H54 (cell line): ENCODE results near the gene SLC2A5.

Experiments used
- DNase-seq: peaks from one replicate; pipeline ENCODE4 v3.0.0; 2011; ENCODE audit warnings: low spot score, mixed read lengths; ENCODE audit not compliant: insufficient read length
- FAIRE-seq: peaks from 3 replicates; lab custom pipeline; 2011; peaks lifted over from hg19 to GRCh38; lab: Jason Lieb, UNC
- POLR2A ChIP-seq: IDR thresholded peaks from 2 replicates; pipeline ENCODE4 v1.6.1; 2011; ENCODE audit warnings: low read depth, mild to moderate bottlenecking, low read length

SLC2A5 gene

DNA sequence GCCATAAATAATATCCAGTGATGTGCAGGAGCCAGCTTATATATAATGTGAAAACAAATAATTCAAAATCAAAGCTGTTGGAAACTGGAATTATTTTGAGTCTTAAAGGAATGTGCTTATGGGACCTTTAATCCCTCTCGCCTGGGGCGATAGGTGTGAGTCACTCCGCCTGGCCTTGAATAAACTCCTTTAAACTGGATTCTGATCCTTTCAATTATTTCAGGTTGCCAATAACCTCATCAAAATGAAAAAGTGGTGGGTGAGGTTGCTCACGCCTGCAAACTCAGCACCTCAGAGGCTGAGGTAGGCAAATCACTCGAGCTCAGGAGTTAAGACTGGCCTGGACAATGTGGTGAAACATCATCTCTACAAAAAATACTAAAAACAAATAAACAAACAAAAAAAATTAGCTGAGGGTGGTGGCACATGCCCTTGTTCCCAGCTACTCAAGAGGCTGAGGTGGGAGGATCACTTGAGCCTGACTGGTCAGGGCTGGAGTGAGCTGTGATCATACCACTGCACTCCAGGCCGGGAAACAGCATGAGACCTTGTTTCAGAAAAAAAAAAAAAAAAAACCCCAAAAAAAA, 11.4 kb upstream of the SLC2A5 start:
- peak; percentile 15 for DNase-seq
- no peak for FAIRE-seq
- no peak for TF ChIP-seq POLR2A

DNA sequence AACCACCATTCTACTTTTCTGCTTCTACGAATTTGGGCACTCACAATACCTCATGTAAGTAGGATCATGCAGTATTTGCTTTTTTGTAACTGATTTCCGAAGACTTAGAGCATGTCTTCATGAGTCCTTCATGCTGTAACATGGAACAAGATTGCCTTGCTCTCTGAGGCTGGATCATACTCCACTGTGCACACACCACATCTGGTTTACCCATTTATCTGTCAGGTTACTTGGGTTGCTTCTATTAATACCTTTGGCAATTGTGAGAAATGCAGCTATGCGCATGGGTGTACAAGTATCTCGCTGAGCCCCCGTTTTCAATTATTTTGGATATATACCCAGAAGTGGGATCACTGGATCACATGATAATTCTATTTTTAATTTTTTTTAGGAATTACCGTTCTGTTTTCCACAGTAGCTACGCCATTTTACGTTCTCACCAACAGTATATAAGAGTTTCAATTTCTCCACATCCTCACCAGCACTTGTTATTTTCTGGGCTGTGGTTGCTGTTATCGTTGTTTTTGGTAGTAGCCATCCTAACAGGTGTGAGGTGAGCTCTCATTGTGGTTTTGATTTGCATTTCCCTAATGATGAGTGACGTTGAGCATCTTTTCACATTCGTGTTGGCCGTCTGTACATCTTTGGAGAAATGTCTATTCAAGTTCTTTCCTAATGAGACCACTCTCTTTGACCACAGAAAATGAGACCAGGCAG, 10.7 kb upstream of the SLC2A5 start:
- no peak for TF ChIP-seq POLR2A
- DNase-seq (no peak), FAIRE-seq (no peak)

DNA sequence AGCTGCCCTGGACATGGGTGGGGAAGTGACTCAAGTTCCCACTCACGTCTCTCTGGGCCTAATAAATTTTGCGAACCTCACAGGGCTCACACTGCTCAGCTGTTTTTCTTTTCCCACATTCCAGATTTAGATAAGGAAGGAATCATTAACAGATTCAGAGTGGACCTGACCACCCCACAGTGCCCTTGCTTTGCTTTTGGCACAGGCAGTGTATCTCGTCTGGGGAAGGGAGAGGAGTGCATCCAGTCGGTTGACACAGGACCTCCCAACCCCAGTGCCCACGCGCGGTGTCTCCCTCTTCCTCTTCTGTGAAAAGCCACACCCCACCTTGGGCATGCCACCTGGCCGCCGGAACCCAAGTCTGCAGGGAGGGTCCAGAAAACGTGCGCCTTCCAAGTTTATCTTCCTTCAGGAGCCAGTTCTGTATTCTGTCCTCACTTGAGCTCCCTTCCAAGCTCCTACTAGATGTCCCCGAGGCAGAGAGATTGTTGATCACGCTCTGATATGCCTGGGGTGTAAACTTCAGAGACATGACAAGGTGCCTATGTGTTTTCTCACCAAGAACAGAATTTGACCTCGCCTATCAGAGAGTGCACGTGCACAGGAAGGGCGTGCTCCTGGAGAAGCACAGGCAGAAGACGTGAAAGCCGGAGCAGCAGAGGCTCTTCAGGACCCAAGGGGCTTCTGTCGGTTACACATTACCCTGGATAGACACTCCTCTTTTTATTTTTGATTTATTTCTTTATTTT, 9.5 kb upstream of the SLC2A5 start:
- TF ChIP-seq POLR2A, result no peak
- FAIRE-seq (no peak), DNase-seq (no peak)

DNA sequence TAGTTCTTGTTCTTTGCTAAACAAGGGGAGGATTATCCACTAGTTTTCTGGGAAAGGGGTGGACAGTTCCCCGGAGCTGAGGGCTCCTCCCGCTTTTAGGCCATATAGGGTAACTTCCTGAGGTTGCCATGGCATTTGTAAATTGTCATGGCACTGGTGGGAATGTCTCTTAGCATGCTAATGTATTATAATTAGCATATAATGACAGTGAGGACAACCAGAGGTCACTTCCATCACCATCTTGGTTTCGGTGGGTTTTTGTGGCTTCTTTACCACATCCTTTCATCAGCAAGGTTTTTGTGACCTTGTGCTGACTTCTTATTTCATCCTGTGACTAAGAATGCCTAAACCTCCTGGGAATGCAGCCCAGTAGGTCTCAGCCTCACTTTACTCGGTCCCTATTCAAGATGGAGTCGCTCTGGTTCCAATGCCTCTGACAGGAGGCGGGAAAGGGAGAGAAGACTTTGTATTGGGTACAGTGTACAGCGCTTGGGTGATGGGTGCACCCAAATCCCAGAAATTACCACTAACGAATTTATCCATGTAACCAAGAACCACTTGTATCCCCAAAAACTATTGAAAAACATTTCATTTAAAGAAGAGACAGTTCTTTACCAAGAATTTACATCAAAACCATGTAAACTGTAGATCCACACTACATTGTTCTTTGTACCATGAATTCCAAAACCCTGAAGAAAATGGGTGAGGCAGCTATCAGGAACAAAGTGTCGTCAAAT, 8.7 kb upstream of the SLC2A5 start:
- TF ChIP-seq POLR2A, result no peak
- DNase-seq (no peak), FAIRE-seq (peak; percentile 62)

DNA sequence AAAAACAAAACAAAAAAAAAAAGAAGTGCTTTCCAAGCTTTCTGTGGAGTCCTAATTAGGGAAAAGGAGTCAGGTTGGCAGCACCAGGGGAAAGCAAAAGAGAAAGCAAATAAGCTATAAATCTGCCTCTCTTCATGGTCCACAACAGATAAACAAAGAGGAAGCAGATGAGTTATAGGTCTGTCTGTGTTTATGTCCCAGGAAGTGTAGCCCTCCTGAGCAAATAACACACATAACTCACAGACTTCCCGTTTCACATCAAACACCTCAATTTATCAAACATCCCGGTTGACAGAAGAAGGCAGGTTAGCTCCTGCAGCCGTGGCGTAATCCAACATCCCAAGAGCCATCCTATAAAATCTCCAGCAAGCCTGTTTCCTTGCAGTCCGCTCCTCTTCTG, 5.6 kb upstream of the SLC2A5 start:
- no peak for DNase-seq
- TF ChIP-seq POLR2A, result no peak
- FAIRE-seq, result no peak

DNA sequence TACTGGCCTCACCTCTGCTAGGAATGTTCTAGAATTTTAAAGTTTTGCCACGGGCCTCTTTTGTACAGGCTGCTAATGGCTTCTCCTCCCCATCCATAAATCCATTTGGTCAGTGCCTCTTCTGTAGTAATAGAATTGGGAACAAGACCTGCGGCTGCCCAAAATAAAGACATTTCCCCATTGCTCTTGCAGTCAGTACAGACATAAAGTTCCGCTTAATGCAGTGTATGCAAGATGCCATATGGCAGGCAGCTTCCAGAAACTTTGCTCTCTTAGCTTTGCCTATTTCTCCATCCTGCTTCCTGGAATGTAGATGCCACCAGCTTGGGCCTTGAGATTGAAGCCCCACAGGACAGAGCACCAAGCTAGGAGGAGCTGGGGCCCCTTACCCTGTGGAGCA, 3.7 kb upstream of the SLC2A5 start:
- FAIRE-seq (no peak), DNase-seq (no peak)
- no peak for TF ChIP-seq POLR2A

DNA sequence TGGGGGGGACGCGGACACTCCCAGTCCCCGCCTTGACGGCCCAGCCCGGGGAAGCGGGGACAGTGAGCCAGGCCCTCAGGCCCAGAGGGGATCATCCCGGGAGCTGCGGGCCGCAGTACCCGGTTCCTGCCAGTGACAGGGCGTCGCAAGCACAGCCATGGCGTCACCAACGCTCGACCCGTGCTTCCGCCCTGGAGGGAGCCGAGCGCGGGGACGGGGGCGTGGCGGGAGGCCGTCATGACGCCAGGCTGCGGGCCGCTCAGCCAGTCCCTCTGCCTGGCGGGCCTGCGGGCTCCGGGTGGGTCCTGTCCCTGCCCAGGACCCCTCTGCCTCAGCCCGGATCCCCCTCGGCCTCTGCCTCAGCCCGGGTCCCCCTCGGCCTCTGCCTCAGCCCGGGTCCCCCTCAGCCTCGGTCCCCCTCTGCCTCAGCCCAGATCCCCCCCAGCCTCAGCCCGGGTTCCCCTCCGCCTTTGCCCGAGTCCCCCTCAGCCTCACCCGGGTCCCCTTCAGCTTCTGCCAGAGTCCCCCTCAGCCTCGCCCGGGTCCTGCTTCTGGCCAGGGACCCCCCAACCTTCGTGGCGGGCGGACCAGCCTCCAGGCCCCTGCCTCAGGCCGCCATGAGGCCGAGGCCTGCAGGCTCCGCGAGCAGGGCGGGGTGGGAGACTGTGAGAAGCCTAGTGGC, 2.3 kb upstream of the SLC2A5 start:
- DNase-seq (no peak), FAIRE-seq (no peak)
- no peak for TF ChIP-seq POLR2A

DNA sequence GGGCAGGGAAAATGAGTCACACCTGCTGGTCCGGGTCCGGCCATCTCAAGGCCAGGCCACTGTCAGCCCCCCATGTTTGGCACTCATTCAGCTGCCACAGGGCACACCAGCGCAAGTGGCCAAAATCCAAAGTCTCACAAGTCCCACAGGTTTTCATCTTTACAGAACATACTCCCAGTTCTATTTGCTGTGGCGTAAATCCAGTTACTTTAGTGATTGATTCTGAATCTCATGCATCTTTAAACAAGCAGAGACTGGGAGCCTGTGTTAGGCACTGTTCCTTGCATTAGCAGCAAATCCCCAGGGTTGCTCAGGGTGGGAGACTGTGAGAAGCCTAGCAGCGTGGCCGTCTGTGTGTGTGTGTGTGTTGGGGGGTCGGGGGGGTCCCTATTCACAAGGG, 1.1 kb upstream of the SLC2A5 start:
- TF ChIP-seq POLR2A, result no peak
- FAIRE-seq, result no peak

DNA sequence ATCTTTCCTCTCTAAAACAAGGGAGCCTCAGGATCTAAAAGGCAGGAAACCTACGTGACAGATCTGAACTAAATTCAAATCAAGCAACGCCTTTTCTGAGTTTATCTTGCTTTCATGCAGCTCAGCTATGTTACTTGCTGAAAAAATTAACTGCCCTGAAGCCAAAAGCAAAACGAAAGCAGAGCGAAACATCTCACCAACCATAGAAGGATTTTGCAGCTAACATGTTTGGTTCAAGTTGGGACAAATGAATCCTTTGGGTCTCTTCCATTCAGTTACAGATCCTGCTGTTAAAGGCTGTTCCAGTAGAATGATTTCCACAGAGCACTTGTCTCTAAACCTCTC, 482 bp downstream of the SLC2A5 start:
- no peak for DNase-seq
- FAIRE-seq, result no peak
- no peak for TF ChIP-seq POLR2A

More for the DNA sequence above, 1.1 kb upstream of the SLC2A5 start:
- no peak for DNase-seq

DNA sequence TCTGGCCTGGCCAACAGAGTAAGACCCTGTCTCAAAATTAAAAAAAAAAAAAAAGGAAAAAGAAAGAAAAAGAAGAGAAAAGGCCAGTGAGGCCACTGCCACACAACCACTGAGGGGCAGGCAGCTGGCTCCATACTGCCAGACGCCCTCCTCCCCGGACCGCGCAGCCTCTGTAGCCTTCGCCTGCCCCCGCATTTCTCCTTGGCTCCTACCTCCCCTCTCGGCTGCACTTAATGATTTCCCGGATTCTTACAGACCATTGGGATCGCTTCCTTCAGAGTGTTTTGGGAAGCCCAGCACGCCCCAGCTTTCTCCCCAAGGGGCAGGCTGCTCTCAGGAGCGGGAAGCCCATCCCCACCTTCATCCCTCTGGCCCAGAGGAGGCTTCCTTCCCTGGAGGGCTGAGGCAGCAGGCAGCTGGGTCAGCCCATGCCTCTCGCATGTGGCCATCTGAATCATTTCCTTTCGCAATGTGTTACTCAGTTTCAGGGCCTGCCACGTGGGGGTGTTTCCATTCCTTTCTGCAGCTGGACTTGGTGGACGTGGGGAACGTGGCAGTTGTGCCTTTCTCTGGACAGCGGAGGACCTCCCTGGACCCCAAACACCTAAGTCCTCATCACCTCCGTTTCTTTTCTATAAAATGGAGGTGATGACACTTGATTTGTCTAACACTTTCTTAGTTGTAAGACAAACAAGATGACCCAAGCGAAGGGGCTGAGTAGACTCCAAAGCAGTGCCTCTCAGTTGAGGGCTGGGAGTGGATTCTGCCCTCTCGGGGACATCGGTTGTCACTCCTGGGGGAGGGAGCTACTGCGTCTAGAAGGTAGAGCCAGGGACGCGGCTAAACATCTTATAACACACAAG, 2.3 kb downstream of the SLC2A5 start:
- no peak for DNase-seq
- TF ChIP-seq POLR2A, result no peak
- FAIRE-seq, result no peak

DNA sequence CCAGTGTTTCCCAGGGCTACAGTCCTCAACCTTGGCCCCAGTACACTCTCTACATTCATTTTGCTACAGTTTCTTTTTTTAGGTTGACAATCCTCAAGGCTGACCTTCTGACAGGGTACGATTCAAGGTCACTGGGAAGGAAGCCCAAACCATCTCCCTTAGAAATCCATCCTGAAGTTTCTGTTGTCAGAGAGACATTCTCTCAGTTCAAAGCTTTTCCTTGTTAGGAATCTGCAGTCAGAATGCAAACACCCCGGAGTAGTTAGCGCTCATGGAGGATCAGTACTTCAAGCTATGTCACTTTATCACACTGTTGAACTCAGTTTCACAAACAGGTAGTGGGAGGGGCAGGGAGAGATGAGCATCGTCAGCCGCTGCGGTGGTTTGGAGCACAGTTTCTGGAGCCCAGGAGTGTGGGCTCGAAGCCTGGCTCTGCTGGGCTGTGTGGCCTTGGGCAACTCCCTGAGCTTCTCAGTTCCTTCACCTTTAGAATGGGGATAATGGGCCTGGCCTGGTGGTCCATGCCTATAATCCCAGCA, 4.2 kb downstream of the SLC2A5 start:
- TF ChIP-seq POLR2A, result no peak
- FAIRE-seq (no peak), DNase-seq (no peak)

DNA sequence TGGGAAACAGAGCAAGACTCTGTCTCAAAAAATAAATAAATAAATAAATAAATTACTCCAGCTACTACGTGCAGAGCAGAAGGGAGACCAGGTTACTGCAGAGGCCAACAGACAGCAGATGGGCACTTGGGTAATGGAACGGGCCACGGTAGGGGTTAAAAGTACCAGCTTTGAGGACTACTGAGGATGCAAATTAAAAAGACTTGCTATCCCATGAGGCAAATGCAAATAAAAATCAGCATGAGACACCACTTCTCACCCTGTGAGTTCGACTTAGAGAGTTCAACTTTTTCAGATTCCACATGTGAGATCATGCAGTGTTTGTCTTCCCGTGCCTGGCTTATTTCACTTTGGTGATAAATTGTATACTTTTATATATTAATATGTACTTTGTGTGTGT, 6.6 kb downstream of the SLC2A5 start:
- no peak for FAIRE-seq
- no peak for TF ChIP-seq POLR2A
- DNase-seq, result no peak
